ENCODE data around the gene MAFF.

Gene MAFF

GRCh38 chr22:38187413-38188212 lies 14.2 kb upstream of the MAFF start:
- Histone ChIP-seq H3K4me1 (ENCODE audit: low read depth, poor library complexity, severe bottlenecking) (peaks cover 2% of the 10 kb centered on the region), H3K27me3 (ENCODE audit: insufficient read depth, low read depth) (no peaks in the 10 kb centered on the region), H3K27ac (no peak overlapping the region), H4K20me1 (ENCODE audit: insufficient read depth) (no peaks in the 10 kb centered on the region), H3K4me3 (IDR thresholded peaks at IDR 0.05; ENCODE audit: insufficient read depth, low read depth, low read length) (no peak overlapping the region), H3K9ac (no peak overlapping the region), H3K79me2 (ENCODE audit: insufficient read depth, low read depth) (no peaks in the 10 kb centered on the region), H3K36me3 (ENCODE audit: insufficient read depth) (no peaks in the 10 kb centered on the region), H3K4me2 (no peak overlapping the region), H2AFZ (ENCODE audit: low read depth) (no peak overlapping the region)
- no peak for TF ChIP-seq CTCF (conservative IDR thresholded peaks at IDR 0.05; ENCODE audit: low read depth, low read length)

DNA sequence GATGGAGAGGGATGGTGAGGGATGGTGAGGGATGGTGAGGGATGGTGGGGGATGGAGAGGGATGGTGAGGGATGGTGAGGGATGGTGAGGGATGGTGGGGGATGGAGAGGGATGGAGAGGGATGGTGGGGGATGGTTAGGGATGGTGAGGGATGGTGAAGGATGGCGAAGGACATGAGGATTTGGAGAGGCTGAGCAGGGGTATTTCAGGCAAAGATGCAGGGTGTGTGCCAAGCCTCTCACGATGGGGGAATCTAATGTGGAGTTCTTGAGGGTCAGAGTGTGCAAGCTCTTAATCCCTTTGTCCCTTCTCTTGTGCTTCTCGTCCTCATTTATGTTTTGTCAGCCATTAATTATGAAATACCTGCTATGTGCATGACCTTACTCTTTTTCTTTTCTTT lies 12.7 kb upstream of the MAFF start:
- Histone ChIP-seq H3K36me3 (ENCODE audit: insufficient read depth) (no peaks in the 10 kb centered on the region), H3K4me2 (no peak overlapping the region), H3K79me2 (ENCODE audit: insufficient read depth, low read depth) (no peaks in the 10 kb centered on the region), H4K20me1 (ENCODE audit: insufficient read depth) (no peaks in the 10 kb centered on the region), H3K27me3 (ENCODE audit: insufficient read depth, low read depth) (no peaks in the 10 kb centered on the region), H3K9ac (no peak overlapping the region), H2AFZ (ENCODE audit: low read depth) (no peak overlapping the region), H3K27ac (no peak overlapping the region), H3K4me1 (ENCODE audit: low read depth, poor library complexity, severe bottlenecking) (peaks cover 7% of the 10 kb centered on the region), H3K4me3 (IDR thresholded peaks at IDR 0.05; ENCODE audit: insufficient read depth, low read depth, low read length) (no peak overlapping the region)
- TF ChIP-seq CTCF (conservative IDR thresholded peaks at IDR 0.05; ENCODE audit: low read depth, low read length) = no peak

DNA sequence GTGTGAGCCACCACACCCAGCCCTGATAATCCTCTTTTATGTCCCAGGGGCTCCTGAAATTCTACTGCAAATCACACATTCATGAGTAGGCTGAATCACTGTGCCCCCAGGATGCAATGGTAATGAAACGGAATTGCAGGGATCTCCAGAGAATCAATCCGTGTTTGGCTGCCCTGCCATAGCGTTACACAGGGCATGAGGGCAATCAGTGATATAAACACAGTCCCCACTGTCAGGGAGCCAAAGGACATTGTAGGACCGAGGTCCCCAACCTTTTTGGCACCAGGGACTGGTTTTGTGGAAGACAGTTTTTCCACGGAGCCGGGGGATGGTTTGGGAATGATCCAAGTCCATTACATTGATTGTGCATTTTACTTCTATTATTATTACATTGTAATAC lies 11.2 kb upstream of the MAFF start:
- Histone ChIP-seq H3K36me3 (ENCODE audit: insufficient read depth) (no peaks in the 10 kb centered on the region), H3K4me1 (ENCODE audit: low read depth, poor library complexity, severe bottlenecking) (peaks cover 22% of the 10 kb centered on the region), H4K20me1 (ENCODE audit: insufficient read depth) (no peaks in the 10 kb centered on the region), H3K4me3 (IDR thresholded peaks at IDR 0.05; ENCODE audit: insufficient read depth, low read depth, low read length) (no peak overlapping the region), H3K27me3 (ENCODE audit: insufficient read depth, low read depth) (no peaks in the 10 kb centered on the region), H3K4me2 (no peak overlapping the region), H3K27ac (no peak overlapping the region), H3K9ac (no peak overlapping the region), H3K79me2 (ENCODE audit: insufficient read depth, low read depth) (no peaks in the 10 kb centered on the region), H2AFZ (ENCODE audit: low read depth) (no peak overlapping the region)
- TF ChIP-seq CTCF (conservative IDR thresholded peaks at IDR 0.05; ENCODE audit: low read depth, low read length) = no peak

- Histone ChIP-seq H3K27me3 (ENCODE audit: insufficient read depth, low read depth) (no peaks in the 10 kb centered on the region), H4K20me1 (ENCODE audit: insufficient read depth) (no peaks in the 10 kb centered on the region), H3K4me2 (no peak overlapping the region), H3K79me2 (ENCODE audit: insufficient read depth, low read depth) (no peaks in the 10 kb centered on the region), H3K4me1 (ENCODE audit: low read depth, poor library complexity, severe bottlenecking) (peaks cover 27% of the 10 kb centered on the region), H3K9ac (no peak overlapping the region), H3K27ac (no peak overlapping the region), H2AFZ (ENCODE audit: low read depth) (no peak overlapping the region), H3K4me3 (IDR thresholded peaks at IDR 0.05; ENCODE audit: insufficient read depth, low read depth, low read length) (no peak overlapping the region), H3K36me3 (ENCODE audit: insufficient read depth) (no peaks in the 10 kb centered on the region)
- TF ChIP-seq CTCF (conservative IDR thresholded peaks at IDR 0.05; ENCODE audit: low read depth, low read length) = no peak
Observed at GRCh38 chr22:38191055-38191454, 10.7 kb upstream of the MAFF start.

Data from KMS-11 (cell line).